Measurements from ENCODE around the gene MTMR3. TPM values are rescaled to one million over a fixed set of nuclear protein-coding genes. Genes with fewer than 3 reads are reported as not detected.

The MTMR3 gene
- total and polyA plus RNA-seq, 2 of the 8 experiments (the other 6 are each of a cell fraction or from before 2014, with no cell fraction given) = 16.9 to 18.5 TPM

GRCh38 chr22:30041475-30041874 is 158.5 kb downstream of the MTMR3 start:
- Histone ChIP-seq H3K18ac (ENCODE audit: extremely low read depth, low read length) (no peak overlapping the region), H2BK5ac (ENCODE audit: low read depth, low read length) (no peak overlapping the region), H3K23me2 (ENCODE audit: low read depth, low read length) (no peaks in the 10 kb centered on the region), H4K91ac (replicated peaks; ENCODE audit: insufficient read length, low read length) (no peak overlapping the region), H3K79me1 (ENCODE audit: low read depth, low read length) (no peaks in the 10 kb centered on the region), H2AFZ (ENCODE audit: low read length) (no peak overlapping the region), H2BK12ac (ENCODE audit: low read depth, low read length) (no peak overlapping the region), H3K56ac (replicated peaks; ENCODE audit: insufficient read length, low read depth, low read length) (no peak overlapping the region), H3K27me3 (replicated peaks in 1 of 4; ENCODE audit: control insufficient read depth in 3 of 4, extremely low read depth in 1 of 4, insufficient read depth in 3 of 4, low read length in 3 of 4) (no peaks in the 10 kb centered on the region), H2BK120ac (replicated peaks; ENCODE audit: low read depth, low read length) (no peak overlapping the region), H3K4me1 (replicated peaks in 1 of 4; ENCODE audit: control insufficient read depth in 3 of 4, insufficient read depth in 4 of 4, low read length in 3 of 4) (no peaks in the 10 kb centered on the region), H3K9ac (replicated peaks in 1 of 4; ENCODE audit: extremely low read depth in 1 of 4, low read depth in 3 of 4, low read length in 3 of 4) (no peak overlapping the region), H3K4ac (replicated peaks; ENCODE audit: insufficient read length, low read depth, low read length) (no peak overlapping the region), H4K5ac (ENCODE audit: insufficient read length, low read depth, low read length) (no peak overlapping the region), H3K27ac (ENCODE audit: low read depth, low read length) (no peak overlapping the region), H2BK20ac (ENCODE audit: low read length) (no peak overlapping the region), H4K8ac (ENCODE audit: extremely low read depth, insufficient read depth, low read length) (no peak overlapping the region; the same call in 1 of the 2 replicates), H2BK15ac (ENCODE audit: low read length) (no peak overlapping the region), H3K9me3 (ENCODE audit: insufficient read depth in 2 of 2, low read depth in 1 of 2, low read length in 1 of 2) (no peaks in the 10 kb centered on the region), H3K4me3 (ENCODE audit: extremely low read depth in 1 of 4, insufficient read depth in 2 of 4, low read depth in 3 of 4, low read length in 4 of 4) (no peak overlapping the region), H3K36me3 (ENCODE audit: control insufficient read depth in 2 of 4, insufficient read depth in 4 of 4, low read length in 3 of 4) (no peaks in the 10 kb centered on the region), H3K79me2 (ENCODE audit: control insufficient read depth in 1 of 2, insufficient read depth in 2 of 2, low read length in 2 of 2) (no peaks in the 10 kb centered on the region), H3K23ac (ENCODE audit: insufficient read length) (no peak overlapping the region), H3K14ac (ENCODE audit: insufficient read length) (no peak overlapping the region), H4K20me1 (replicated peaks in 1 of 2; ENCODE audit: control insufficient read depth in 1 of 2, insufficient read depth in 2 of 2, low read length in 2 of 2) (no peaks in the 10 kb centered on the region), H2AK5ac (ENCODE audit: low read depth, low read length) (no peak overlapping the region), H3K4me2 (ENCODE audit: insufficient read depth in 1 of 2, low read depth in 2 of 2, low read length in 2 of 2) (no peak overlapping the region)
- WGBS, 2 experiments (ENCODE audit: extremely low coverage in 1 of 2, insufficient coverage in 1 of 2, insufficient read length in 1 of 2, insufficient replicate concordance in 2 of 2, low coverage in 1 of 2, low lambda C conversion rate in 2 of 2, missing lambda C conversion rate in 1 of 2) = 86% methylated on average over 2 of the region's 2 CpGs; no CpG with 5 or more reads in 1 of the 2 experiments
- TF ChIP-seq POLR2AphosphoS5 (IDR thresholded peaks at IDR 0.05; ENCODE audit: low read depth, low read length) (no peak), SIRT6 (IDR thresholded peaks at IDR 0.05; ENCODE audit: low read length) (no peak), CHD1 (IDR thresholded peaks at IDR 0.05; ENCODE audit: low read depth, low read length) (no peak), YY1 (IDR thresholded peaks at IDR 0.05; ENCODE audit: low read depth, low read length) (no peak), CBX5 (IDR thresholded peaks at IDR 0.05; ENCODE audit: low read depth, low read length) (no peak), SRF (IDR thresholded peaks at IDR 0.05; ENCODE audit: low read depth, low read length) (no peak), RAD21 (IDR thresholded peaks at IDR 0.05 in 1 of 2, conservative IDR thresholded peaks at IDR 0.05 in 1 of 2; ENCODE audit: low read depth in 2 of 2, low read length in 2 of 2) (no peak), RFX5 (IDR thresholded peaks at IDR 0.05; ENCODE audit: borderline replicate concordance, low read depth, low read length) (no peak), TCF12 (IDR thresholded peaks at IDR 0.05; ENCODE audit: low read depth, low read length) (no peak)
- no peak for FAIRE-seq
- DNase-seq (ENCODE audit: low read depth in 1 of 2, low spot score in 2 of 2) = no peak
- POLR2A ChIA-PET (ENCODE audit: partially characterized antibody) = interaction anchor here (0.9 kb wide), 1 partner anchor 13 kb away, joined by 3 read pairs; no protein-coding TSS in a partner anchor
- CTCF ChIA-PET (ENCODE audit: partially characterized antibody) = interaction anchor here (0.8 kb wide), 1 partner anchor 47 kb away, joined by 3 read pairs; no protein-coding TSS in a partner anchor
